Endothelial cell of umbilical vein (primary cell): ENCODE results near the gene GPR153. TPM values are rescaled to one million over a fixed set of nuclear protein-coding genes. Genes with fewer than 3 reads are reported as not detected.

Experiments used
- BruUV-seq: library from RNA; stranded (reverse); fragments of 400-500 nt; replicated peaks from 2 replicates; lab custom pipeline; 2021; lab: Mats Ljungman, UMichigan
- CTCF ChIA-PET: fragments of 300-600, 350-600 bp; sonication (Branson Sonifier 250); formaldehyde crosslinking; loops from one replicate; lab custom pipeline; 2021; ENCODE audit warnings: antibody characterized with exemption, inconsistent platforms; lab: Charles Lee
- POLR2A ChIA-PET: fragments of 300-600, 350-600 bp; sonication (Branson Sonifier 250); formaldehyde crosslinking; loops from one replicate; lab custom pipeline; 2021; ENCODE audit warnings: antibody characterized with exemption, inconsistent platforms; lab: Charles Lee
- DNase-seq: peaks from one replicate; pipeline ENCODE4 v3.0.0-alpha.2; 2011; ENCODE audit warnings: low read depth, low spot score
- FAIRE-seq: peaks from 2 replicates; lab custom pipeline; 2011; peaks lifted over from hg19 to GRCh38; lab: Jason Lieb, UNC
- H2AFZ ChIP-seq: 2 replicates; pipeline ENCODE4 v1.6.0; 2012; ENCODE audit warnings: low read depth, low read length, control low read depth, inconsistent platforms
- H3K27ac ChIP-seq: 2 replicates; pipeline ENCODE4 v1.5.1; 2011; ENCODE audit warnings: low read depth, mild to moderate bottlenecking, control low read depth, low read length, moderate library complexity; ENCODE audit not compliant: insufficient read depth
- H3K27me3 ChIP-seq, 2 experiments: 2 replicates each; pipeline versions ENCODE4 v1.6.0 to v1.6.1; 2011; ENCODE audit warnings: low read length in 2 of 2, mixed read lengths in 1 of 2; ENCODE audit not compliant: control insufficient read depth in 2 of 2, insufficient read depth in 2 of 2
- H3K36me3 ChIP-seq, 2 experiments: 2 replicates in 1 of 2; 3 replicates in 1 of 2; pipeline ENCODE4 v1.5.1; 2011; ENCODE audit warnings: low read length in 2 of 2, mild to moderate bottlenecking in 1 of 2, moderate library complexity in 1 of 2; ENCODE audit not compliant: control insufficient read depth in 2 of 2, insufficient read depth in 2 of 2; ENCODE audit errors: extremely low read depth in 1 of 2
- H3K4me1 ChIP-seq: 3 replicates; pipeline ENCODE4 v1.5.1; 2011; ENCODE audit warnings: mild to moderate bottlenecking, low read length; ENCODE audit not compliant: control insufficient read depth, insufficient read depth; ENCODE audit errors: extremely low read depth
- H3K4me2 ChIP-seq: 2 replicates; pipeline ENCODE4 v1.6.1; 2011; ENCODE audit warnings: low read length, control low read depth, mixed read lengths; ENCODE audit not compliant: insufficient read depth
- H3K4me3 ChIP-seq, 3 experiments: fragments of 200-600 bp in 1 of 3; sonication (generic), shearing (Covaris generic) in 1 of 3; replicated peaks in 1 of 3; 2 replicates each; pipeline ENCODE4 v1.5.1; 2011 to 2016; ENCODE audit warnings: control low read depth in 3 of 3, low read length in 3 of 3, mild to moderate bottlenecking in 2 of 3, inconsistent platforms in 1 of 3, low read depth in 1 of 3, moderate library complexity in 1 of 3; ENCODE audit not compliant: insufficient read depth in 1 of 3
- H3K79me2 ChIP-seq: 2 replicates; pipeline ENCODE4 v1.6.0; 2012; ENCODE audit warnings: low read length, inconsistent platforms; ENCODE audit not compliant: control insufficient read depth, insufficient read depth
- H3K9ac ChIP-seq: replicated peaks from 2 replicates; pipeline ENCODE3; 2011; ENCODE audit warnings: low read length, control low read depth; ENCODE audit not compliant: insufficient read depth; ENCODE audit errors: extremely low read depth
- H3K9me1 ChIP-seq: replicated peaks from 3 replicates; pipeline ENCODE4 v1.6.0; 2011; ENCODE audit warnings: mild to moderate bottlenecking, low read length; ENCODE audit not compliant: control insufficient read depth, insufficient read depth; ENCODE audit errors: extremely low read depth
- H3K9me3 ChIP-seq: replicated peaks from 2 replicates; pipeline ENCODE4 v1.5.1; 2012; ENCODE audit warnings: low read length, inconsistent platforms; ENCODE audit not compliant: control insufficient read depth, insufficient read depth
- H4K20me1 ChIP-seq: replicated peaks from 2 replicates; pipeline ENCODE3; 2011; ENCODE audit warnings: mild to moderate bottlenecking, low read length; ENCODE audit not compliant: control insufficient read depth, insufficient read depth; ENCODE audit errors: extremely low read depth
- EZH2 ChIP-seq: IDR thresholded peaks from 2 replicates; pipeline ENCODE4 v1.6.1; 2012; ENCODE audit warnings: borderline replicate concordance, low read depth, mild to moderate bottlenecking, moderate library complexity, low read length, inconsistent platforms; ENCODE audit not compliant: severe bottlenecking
- FOS ChIP-seq: IDR thresholded peaks from 2 replicates; pipeline ENCODE4 v1.6.1; 2011; ENCODE audit warnings: mild to moderate bottlenecking, low read length, moderate library complexity, borderline replicate concordance; ENCODE audit not compliant: insufficient read depth
- GATA2 ChIP-seq: IDR thresholded peaks from 2 replicates; pipeline ENCODE4 v1.7.0; 2011; ENCODE audit warnings: low read depth, mild to moderate bottlenecking, moderate library complexity, mixed read lengths, low read length; ENCODE audit not compliant: insufficient read length, insufficient read depth
- JUN ChIP-seq: IDR thresholded peaks from 2 replicates; pipeline ENCODE4 v1.6.1; 2011; ENCODE audit warnings: borderline replicate concordance, low read depth; ENCODE audit not compliant: insufficient read length, insufficient read depth
- MAX ChIP-seq: IDR thresholded peaks from 2 replicates; pipeline ENCODE4 v1.6.1; 2011; ENCODE audit not compliant: insufficient read depth, insufficient read length
- MYC ChIP-seq: IDR thresholded peaks from one replicate; pipeline ENCODE4 v1.6.1; 2011; ENCODE audit warnings: mild to moderate bottlenecking, low read depth, low read length
- POLR2A ChIP-seq: IDR thresholded peaks from 2 replicates; pipeline ENCODE4 v1.6.1; 2012; ENCODE audit warnings: low read depth, mild to moderate bottlenecking, control low read depth, low read length
- POLR2AphosphoS5 ChIP-seq: IDR thresholded peaks from 2 replicates; pipeline ENCODE4 v1.6.1; 2012; ENCODE audit warnings: low read depth, mild to moderate bottlenecking, control low read depth, low read length, moderate library complexity; ENCODE audit not compliant: insufficient read depth
- dilution Hi-C: fragments of 300-500 bp; cut with MboI; formaldehyde crosslinking; loops from one replicate; pipeline ENCODE4 v1.15.0; 2019; ENCODE audit warnings: low sequenced_read_pairs; ENCODE audit not compliant: extremely low pct_ligation_motif_present
- intact Hi-C: fragments of 100-400 bp; cut with micrococcal nuclease; formaldehyde crosslinking; loops from one replicate; pipeline ENCODE4 v1.10.0; 2022
- polyA plus RNA-seq, 4 experiments: library from polyadenylated mRNA; depleted of rRNA in 3 of 4; stranded (reverse) in 3 of 4; unstranded in 1 of 4; fragments of >200 nt; gene quantifications; 2 replicates each; pipeline versions ENCODE4 v1.2.1 to v1.2.3, GENCODE V29; 2011 to 2012; ENCODE audit warnings: missing spikeins in 1 of 4
- total RNA-seq: library from RNA; stranded (reverse); gene quantifications from 2 replicates; pipeline ENCODE4 v1.2.3, GENCODE V29; 2021
- TF ChIP-seq, protein P1 (sequence below), 2 donors: IDR thresholded peaks; 1 replicate in 1 of 2; 2 replicates in 1 of 2; pipeline ENCODE4 v1.5.1; 2011; ENCODE audit warnings: low read length in 2 of 2, mild to moderate bottlenecking in 2 of 2, moderate library complexity in 2 of 2, control low read depth in 1 of 2, inconsistent platforms in 1 of 2, low read depth in 1 of 2; ENCODE audit not compliant: insufficient read depth in 1 of 2; ENCODE audit errors: extremely low read depth in 1 of 2

The GPR153 gene
- total and polyA plus RNA-seq, 2 donors (not counting 3 experiments of a cell fraction or from before 2014, with no cell fraction given) = 3.1 to 3.9 TPM

GRCh38 chr1:6268415-6268814 lies 7.5 kb upstream of the GPR153 start:
- no peaks in the 10 kb centered on the region for H3K9me3 ChIP-seq
- no peaks in the 10 kb centered on the region for H3K9me1 ChIP-seq
- no peaks in the 10 kb centered on the region for H3K27me3 ChIP-seq
- TF ChIP-seq JUN = no peak
- TF ChIP-seq POLR2A = no peak
- TF ChIP-seq GATA2 = no peak
- TF ChIP-seq MYC = no peak
- TF ChIP-seq POLR2AphosphoS5 = no peak
- TF ChIP-seq, protein P1, sequence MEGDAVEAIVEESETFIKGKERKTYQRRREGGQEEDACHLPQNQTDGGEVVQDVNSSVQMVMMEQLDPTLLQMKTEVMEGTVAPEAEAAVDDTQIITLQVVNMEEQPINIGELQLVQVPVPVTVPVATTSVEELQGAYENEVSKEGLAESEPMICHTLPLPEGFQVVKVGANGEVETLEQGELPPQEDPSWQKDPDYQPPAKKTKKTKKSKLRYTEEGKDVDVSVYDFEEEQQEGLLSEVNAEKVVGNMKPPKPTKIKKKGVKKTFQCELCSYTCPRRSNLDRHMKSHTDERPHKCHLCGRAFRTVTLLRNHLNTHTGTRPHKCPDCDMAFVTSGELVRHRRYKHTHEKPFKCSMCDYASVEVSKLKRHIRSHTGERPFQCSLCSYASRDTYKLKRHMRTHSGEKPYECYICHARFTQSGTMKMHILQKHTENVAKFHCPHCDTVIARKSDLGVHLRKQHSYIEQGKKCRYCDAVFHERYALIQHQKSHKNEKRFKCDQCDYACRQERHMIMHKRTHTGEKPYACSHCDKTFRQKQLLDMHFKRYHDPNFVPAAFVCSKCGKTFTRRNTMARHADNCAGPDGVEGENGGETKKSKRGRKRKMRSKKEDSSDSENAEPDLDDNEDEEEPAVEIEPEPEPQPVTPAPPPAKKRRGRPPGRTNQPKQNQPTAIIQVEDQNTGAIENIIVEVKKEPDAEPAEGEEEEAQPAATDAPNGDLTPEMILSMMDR (IDR thresholded peaks at IDR 0.05; ENCODE audit: extremely low read depth in 1 of 2, insufficient read depth in 1 of 2, low read depth in 1 of 2, low read length in 2 of 2) = no peak
- no peak for TF ChIP-seq FOS
- TF ChIP-seq EZH2 = no peak
- no peak for TF ChIP-seq MAX
- DNase-seq (no peak), FAIRE-seq (no peak)
- H4K20me1 ChIP-seq = no peaks in the 10 kb centered on the region
- H2AFZ ChIP-seq = no peak overlapping the region
- ChIA-PET POLR2A (no interaction called here), CTCF (interaction anchor here (0.7 to 1.2 kb wide), 3 partner anchors 21 to 76 kb away, joined by 4 to 5 read pairs (median 4); no protein-coding TSS in a partner anchor)
- H3K36me3 ChIP-seq = no peaks in the 10 kb centered on the region
- dilution Hi-C loops = no loop called here
- H3K79me2 ChIP-seq = no peaks in the 10 kb centered on the region
- H3K4me3 ChIP-seq = no peak overlapping the region
- H3K4me2 ChIP-seq = no peak overlapping the region
- BruUV-seq = no TSS peak
- intact Hi-C loops = no loop called here
- H3K27ac ChIP-seq = no peak overlapping the region
- no peaks in the 10 kb centered on the region for H3K4me1 ChIP-seq
- no peak overlapping the region for H3K9ac ChIP-seq
